Thyroid gland (tissue), 4 donors: Measurements from ENCODE around the gene ADARB2. TPM values are rescaled to one million over a fixed set of nuclear protein-coding genes. Genes with fewer than 3 reads are reported as not detected.

Experiments
- DNase-seq, 2 donors: peaks; one replicate each; pipeline ENCODE4 v3.0.0-alpha.2; 2019
- H3K27ac ChIP-seq, 3 donors: fragments of 200-600 bp; sonication (generic); 1 replicate in 2 of 3; 2 replicates in 1 of 3; pipeline ENCODE4 v1.5.1; 2016 to 2019; ENCODE audit warnings: mild to moderate bottlenecking in 1 of 3, moderate library complexity in 1 of 3
- H3K27me3 ChIP-seq: fragments of 200-600 bp; sonication (generic); one replicate; pipeline ENCODE4 v1.5.1; 2019
- H3K36me3 ChIP-seq, 2 donors: fragments of 200-600 bp; sonication (generic); one replicate each; pipeline ENCODE4 v1.5.1; 2016 to 2019
- H3K4me1 ChIP-seq, 2 donors: fragments of 200-600 bp; sonication (generic); one replicate each; pipeline ENCODE4 v1.5.1; 2017 to 2019
- H3K4me3 ChIP-seq, 3 donors: fragments of 200-600 bp; sonication (generic); replicated peaks in 1 of 3; 1 replicate in 2 of 3; 2 replicates in 1 of 3; pipeline ENCODE4 v1.5.1; 2016; ENCODE audit warnings: mild to moderate bottlenecking in 1 of 3
- H3K9me3 ChIP-seq: fragments of 200-600 bp; sonication (generic); one replicate; pipeline ENCODE4 v1.5.1; 2017
- POLR2A ChIP-seq, 2 donors: fragments of 450-650 bp; IDR thresholded peaks; one replicate each; pipeline ENCODE4 v1.6.1; 2017; ENCODE audit warnings: antibody characterized with exemption in 2 of 2, mild to moderate bottlenecking in 2 of 2, moderate library complexity in 1 of 2
- WGBS, 2 donors: methylation state at CpG; one replicate each; pipeline ENCODE4 v1.1.5; 2017; 5-methylcytosine and 5-hydroxymethylcytosine counted together
- intact Hi-C: fragments of 100-400 bp; cut with DNase I; formaldehyde crosslinking; loops from one replicate; pipeline ENCODE4 v1.15.1; 2023
- total RNA-seq, 4 donors: library from RNA; depleted of rRNA; stranded (reverse); fragments of >200 nt; gene quantifications; one replicate each; pipeline ENCODE4 v1.2.3, GENCODE V29; 2016
- TF ChIP-seq, protein P1 (sequence below), 6 experiments: fragments of 200-600 bp in 3 of 6; fragments of 450-650 bp in 3 of 6; sonication (generic) in 3 of 6; IDR thresholded peaks; one replicate each; pipeline ENCODE4 v1.5.1; 2016 to 2019; ENCODE audit warnings: antibody characterized with exemption in 6 of 6, mild to moderate bottlenecking in 2 of 6, inconsistent platforms in 1 of 6, moderate library complexity in 1 of 6

ADARB2 gene
- under 1 TPM in 2 of 4 donors, not detected in 2; 0.08 to 0.15 TPM for total RNA-seq

DNA sequence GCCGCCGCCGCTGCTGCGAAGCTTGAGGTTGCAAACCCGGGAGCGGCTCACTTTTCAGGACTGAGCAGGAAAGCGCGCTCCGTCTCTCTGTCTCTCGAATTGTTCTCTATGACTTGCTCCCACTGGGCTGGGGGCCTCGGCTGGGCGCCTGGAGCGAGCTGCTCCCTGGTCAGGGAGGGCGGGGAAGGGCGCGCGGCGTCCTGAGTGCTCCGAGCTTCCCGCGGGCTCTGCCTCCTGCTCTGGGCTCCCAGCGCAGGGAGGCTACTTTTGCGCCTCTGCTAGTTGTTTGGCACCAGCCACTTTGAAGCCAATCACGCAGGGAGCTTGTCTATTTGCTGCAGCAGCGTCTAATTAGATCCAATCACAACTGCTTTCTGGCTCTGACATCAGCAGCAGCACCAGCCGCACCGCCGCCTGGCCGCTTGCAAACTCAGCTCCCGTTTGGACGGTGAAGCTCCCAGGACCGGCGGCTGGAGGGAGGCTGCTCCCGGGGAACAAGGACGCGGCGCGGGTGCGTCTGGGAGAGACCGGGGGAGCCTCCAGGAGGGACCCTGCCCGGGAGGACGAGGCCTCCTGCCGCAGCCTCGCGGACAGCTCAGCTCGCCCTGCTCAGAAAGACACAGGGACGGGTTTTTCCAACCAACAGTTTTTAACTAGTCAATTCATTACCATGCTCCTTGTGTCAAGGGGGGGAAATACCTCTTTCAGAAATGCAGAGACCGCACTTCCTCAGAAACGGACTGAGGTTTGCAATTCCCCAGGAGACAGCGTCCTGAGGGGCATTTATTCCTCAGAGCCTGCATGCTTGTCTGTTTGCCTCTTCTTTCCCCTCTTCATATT, at the start of gene ADARB2:
Gene ADARB2 (minus strand): TSS at position 304 of the 840 bp plus-strand sequence.
- 0 to 1% methylated on average over 29 to 43 of the region's 50 CpGs for WGBS, 2 donors
- DNase-seq = no peak
- no peak within 1 kb of the TSS for H3K4me3 ChIP-seq

DNA sequence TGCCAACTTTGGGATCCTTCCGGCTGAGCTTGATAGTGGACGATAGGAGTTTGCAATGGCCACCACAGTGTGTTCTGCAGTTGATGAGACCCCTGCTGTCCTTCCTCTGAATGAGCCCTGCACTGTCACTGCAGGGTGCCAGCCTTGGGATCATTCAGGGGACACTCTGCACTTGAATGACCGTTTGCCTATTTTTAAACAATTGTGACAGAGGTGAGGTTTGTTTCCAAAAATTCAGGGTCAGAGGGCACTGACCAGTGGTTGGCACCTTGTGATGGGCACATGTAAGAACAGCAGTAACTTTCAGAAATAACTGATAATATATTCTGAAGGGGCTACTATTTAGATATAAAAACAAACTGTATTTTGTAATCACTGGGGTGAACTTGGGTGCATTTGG, 48.5 kb upstream of the ADARB2 start:
- 66 to 78% methylated on average over 3 of the region's 3 CpGs for WGBS, 2 donors
- Histone ChIP-seq H3K4me3 (no peak overlapping the region), H3K36me3 (no peaks in the 10 kb centered on the region), H3K9me3 (no peaks in the 10 kb centered on the region), H3K27ac (no peak overlapping the region), H3K27me3 (no peaks in the 10 kb centered on the region), H3K4me1 (no peaks in the 10 kb centered on the region)
- intact Hi-C loops = no loop called here
- no peak for DNase-seq
- TF ChIP-seq, protein P1, sequence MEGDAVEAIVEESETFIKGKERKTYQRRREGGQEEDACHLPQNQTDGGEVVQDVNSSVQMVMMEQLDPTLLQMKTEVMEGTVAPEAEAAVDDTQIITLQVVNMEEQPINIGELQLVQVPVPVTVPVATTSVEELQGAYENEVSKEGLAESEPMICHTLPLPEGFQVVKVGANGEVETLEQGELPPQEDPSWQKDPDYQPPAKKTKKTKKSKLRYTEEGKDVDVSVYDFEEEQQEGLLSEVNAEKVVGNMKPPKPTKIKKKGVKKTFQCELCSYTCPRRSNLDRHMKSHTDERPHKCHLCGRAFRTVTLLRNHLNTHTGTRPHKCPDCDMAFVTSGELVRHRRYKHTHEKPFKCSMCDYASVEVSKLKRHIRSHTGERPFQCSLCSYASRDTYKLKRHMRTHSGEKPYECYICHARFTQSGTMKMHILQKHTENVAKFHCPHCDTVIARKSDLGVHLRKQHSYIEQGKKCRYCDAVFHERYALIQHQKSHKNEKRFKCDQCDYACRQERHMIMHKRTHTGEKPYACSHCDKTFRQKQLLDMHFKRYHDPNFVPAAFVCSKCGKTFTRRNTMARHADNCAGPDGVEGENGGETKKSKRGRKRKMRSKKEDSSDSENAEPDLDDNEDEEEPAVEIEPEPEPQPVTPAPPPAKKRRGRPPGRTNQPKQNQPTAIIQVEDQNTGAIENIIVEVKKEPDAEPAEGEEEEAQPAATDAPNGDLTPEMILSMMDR (IDR thresholded peaks at IDR 0.05) = no peak
- TF ChIP-seq POLR2A (IDR thresholded peaks at IDR 0.05) = no peak

More for the DNA sequence above, at the start of gene ADARB2:
- H3K27ac ChIP-seq = no peak within 1 kb of the TSS
- no peaks in the 10 kb centered on the region for H3K9me3 ChIP-seq
- H3K36me3 ChIP-seq = no peaks in the 10 kb centered on the region
- TF ChIP-seq, protein P1 (IDR thresholded peaks at IDR 0.05) = no peak
- TF ChIP-seq POLR2A (IDR thresholded peaks at IDR 0.05) = no peak
- peaks cover 0 to 8% of the 10 kb centered on the region in 2 donors for H3K4me1 ChIP-seq
- no peaks in the 10 kb centered on the region for H3K27me3 ChIP-seq
- intact Hi-C loops = no loop called here

DNA sequence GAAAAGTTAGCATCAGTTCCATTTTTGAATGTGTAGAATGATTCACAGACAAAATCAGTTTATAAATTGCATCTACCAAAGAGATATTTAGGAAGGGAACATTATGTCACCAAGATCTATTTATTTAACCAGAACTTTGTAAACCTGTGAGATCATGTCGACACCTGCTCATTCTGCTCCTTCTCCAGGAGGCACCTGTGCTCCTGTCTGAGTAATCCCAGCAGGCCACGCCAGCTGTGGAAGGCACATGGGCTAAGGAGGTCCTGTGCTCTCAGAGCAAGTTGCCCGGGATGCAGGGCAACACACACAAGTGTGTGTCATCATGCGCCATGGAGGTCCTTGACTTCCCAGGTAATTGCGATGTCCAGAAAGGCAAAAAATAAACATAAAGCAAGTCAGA, 45.5 kb upstream of the ADARB2 start:
- no peak for DNase-seq
- Histone ChIP-seq H3K27ac (no peak overlapping the region), H3K4me3 (no peak overlapping the region), H3K9me3 (no peaks in the 10 kb centered on the region), H3K4me1 (no peaks in the 10 kb centered on the region), H3K36me3 (no peaks in the 10 kb centered on the region), H3K27me3 (no peaks in the 10 kb centered on the region)
- intact Hi-C loops = no loop called here
- 88 to 95% methylated on average over 5 of the region's 5 CpGs for WGBS, 2 donors
- TF ChIP-seq, protein P1 (IDR thresholded peaks at IDR 0.05) = no peak
- TF ChIP-seq POLR2A (IDR thresholded peaks at IDR 0.05) = no peak

DNA sequence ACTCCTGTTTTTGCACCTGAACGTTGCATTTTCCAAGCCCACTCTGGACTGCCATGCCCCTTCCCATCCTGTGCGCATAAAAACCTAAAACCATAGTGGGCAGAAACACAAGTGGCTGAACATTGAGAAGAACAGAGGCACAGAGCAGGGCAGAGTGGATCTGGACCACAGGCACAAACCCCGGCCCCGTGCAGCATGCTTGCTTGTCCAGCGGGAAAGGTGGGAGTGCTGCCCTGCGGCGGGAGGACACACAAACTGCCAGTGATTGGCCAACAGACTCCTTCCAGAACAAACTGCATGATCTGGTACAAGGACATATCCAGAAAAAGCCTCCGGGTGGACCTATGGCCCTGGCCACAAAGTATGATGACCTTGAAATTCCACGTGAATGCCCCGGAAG, 42.5 kb upstream of the ADARB2 start:
- 94 to 96% methylated on average over 10 of the region's 10 CpGs for WGBS, 2 donors
- TF ChIP-seq, protein P1 (IDR thresholded peaks at IDR 0.05) = no peak
- no peak for TF ChIP-seq POLR2A (IDR thresholded peaks at IDR 0.05)
- no peak overlapping the region for H3K27ac ChIP-seq
- H3K9me3 ChIP-seq = no peaks in the 10 kb centered on the region
- intact Hi-C loops = no loop called here
- no peak overlapping the region for H3K4me3 ChIP-seq
- DNase-seq = no peak
- H3K36me3 ChIP-seq = no peaks in the 10 kb centered on the region
- no peaks in the 10 kb centered on the region for H3K27me3 ChIP-seq
- no peaks in the 10 kb centered on the region for H3K4me1 ChIP-seq

DNA sequence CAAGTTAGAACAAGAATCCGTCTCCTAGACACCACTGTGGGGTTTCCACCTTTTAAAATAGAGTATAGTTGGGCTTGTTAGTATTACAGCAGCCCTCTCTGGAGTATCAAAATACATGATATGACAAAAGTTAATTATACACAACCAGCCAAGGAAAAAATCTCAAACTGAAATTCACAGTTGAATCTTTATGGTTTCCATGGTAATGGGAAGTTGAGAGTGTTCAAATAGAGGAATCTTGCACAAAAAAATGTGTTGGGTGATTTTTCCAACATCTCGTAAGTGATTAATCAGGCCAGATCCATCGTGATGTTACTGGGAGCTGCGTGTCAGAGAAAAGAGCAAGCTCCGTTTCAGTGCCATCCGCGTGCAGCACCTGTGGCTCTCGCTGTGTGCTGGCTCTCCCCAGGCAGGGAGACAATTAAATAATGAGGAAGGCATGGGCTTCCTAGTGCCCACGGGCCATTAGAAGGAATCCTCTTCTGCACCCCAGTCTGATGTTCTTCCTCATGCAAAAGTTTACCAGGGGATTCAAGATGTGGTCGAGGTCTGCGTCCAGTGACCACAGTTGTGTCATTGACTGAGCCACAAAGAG, 41.1 kb upstream of the ADARB2 start:
- H3K9me3 ChIP-seq = no peaks in the 10 kb centered on the region
- H3K4me3 ChIP-seq = no peak overlapping the region
- intact Hi-C loops = no loop called here
- WGBS, 2 donors = 85 to 92% methylated on average over 11 of the region's 11 CpGs
- TF ChIP-seq, protein P1 (IDR thresholded peaks at IDR 0.05) = no peak
- TF ChIP-seq POLR2A (IDR thresholded peaks at IDR 0.05) = no peak
- H3K27ac ChIP-seq = no peak overlapping the region
- H3K27me3 ChIP-seq = no peaks in the 10 kb centered on the region
- no peak for DNase-seq
- no peaks in the 10 kb centered on the region for H3K4me1 ChIP-seq
- no peaks in the 10 kb centered on the region for H3K36me3 ChIP-seq
